GM12878 (cell line): ENCODE data around the gene CIAPIN1. TPM values are rescaled to one million over a fixed set of nuclear protein-coding genes. Genes with fewer than 3 reads are reported as not detected.

ENCODE experiments used
- ATAC-seq: fragments of 200-7000 bp; cut with Tn5 transposase; 3 replicates; pipeline ENCODE4 v1.9.1; 2020; ENCODE audit warnings: mild to moderate bottlenecking, moderate library complexity
- BruUV-seq: library from RNA; stranded (reverse); fragments of 400-500 nt; replicated peaks from 2 replicates; lab custom pipeline; 2021; lab: Mats Ljungman, UMichigan
- CTCF ChIA-PET: fragments of 300-600 bp; sonication (Branson Sonifier 250); formaldehyde crosslinking; extraction: SDS; loops from one replicate; lab custom pipeline; 2021; ENCODE audit warnings: inconsistent platforms; lab: Yijun Ruan, JAX
- POLR2A ChIA-PET: fragments of 350-600 bp; formaldehyde crosslinking; extraction: SDS; loops from one replicate; lab custom pipeline; 2021; ENCODE audit warnings: inconsistent platforms; lab: Charles Lee
- RAD21 ChIA-PET: fragments of 300-600 bp; sonication (Branson Sonifier 250); formaldehyde crosslinking; loops from one replicate; lab custom pipeline; 2023; ENCODE audit warnings: antibody characterized with exemption; ENCODE audit not compliant: unreplicated experiment; lab: Charles Lee
- SMC1A ChIA-PET: fragments of 300-600 bp; sonication (Branson Sonifier 250); formaldehyde crosslinking; loops from one replicate; lab custom pipeline; 2023; ENCODE audit not compliant: unreplicated experiment, uncharacterized antibody; lab: Charles Lee
- DNase-seq: peaks from one replicate; pipeline ENCODE4 v3.0.0-alpha.2; 2011; ENCODE audit warnings: low read depth, low spot score
- FAIRE-seq: peaks from 3 replicates; lab custom pipeline; 2011; peaks lifted over from hg19 to GRCh38; lab: Jason Lieb, UNC
- H2AFZ ChIP-seq: 2 replicates; pipeline ENCODE4 v1.6.0; 2011; ENCODE audit warnings: low read depth, low read length, control low read depth; ENCODE audit not compliant: control insufficient read depth
- H3K27ac ChIP-seq: 2 replicates; pipeline ENCODE4 v1.5.1; 2011; ENCODE audit warnings: control low read depth; ENCODE audit not compliant: control insufficient read depth, insufficient read depth
- H3K27me3 ChIP-seq, 2 experiments: replicated peaks in 1 of 2; 2 replicates each; pipeline versions ENCODE4 v1.6.0 to v1.6.1; 2011; ENCODE audit warnings: low read length in 1 of 2; ENCODE audit not compliant: control insufficient read depth in 2 of 2, insufficient read depth in 2 of 2
- H3K36me3 ChIP-seq, 2 experiments: 2 replicates each; pipeline ENCODE4 v1.5.1; 2011; ENCODE audit warnings: low read length in 1 of 2; ENCODE audit not compliant: control insufficient read depth in 2 of 2, insufficient read depth in 2 of 2
- H3K4me1 ChIP-seq: 2 replicates; pipeline ENCODE4 v1.6.1; 2011; ENCODE audit warnings: mild to moderate bottlenecking, low read length, moderate library complexity, mixed read lengths; ENCODE audit not compliant: control insufficient read depth, insufficient read depth
- H3K4me2 ChIP-seq: 2 replicates; pipeline ENCODE4 v1.6.0; 2011; ENCODE audit warnings: control low read depth; ENCODE audit not compliant: control insufficient read depth, insufficient read depth
- H3K4me3 ChIP-seq: fragments of 200-600 bp; sonication (generic); 2 replicates; pipeline ENCODE4 v1.5.1; 2016
- H3K79me2 ChIP-seq: 2 replicates; pipeline ENCODE4 v1.6.0; 2011; ENCODE audit warnings: low read length; ENCODE audit not compliant: control insufficient read depth, insufficient read depth
- H3K9ac ChIP-seq: 2 replicates; pipeline ENCODE4 v1.8.0; 2011; ENCODE audit warnings: low read length, control low read depth, mixed read lengths; ENCODE audit not compliant: control insufficient read depth, insufficient read depth
- H3K9me3 ChIP-seq: replicated peaks from 3 replicates; pipeline ENCODE4 v1.5.1; 2011; ENCODE audit warnings: mild to moderate bottlenecking, low read length; ENCODE audit not compliant: control insufficient read depth, insufficient read depth
- H4K20me1 ChIP-seq: 2 replicates; pipeline ENCODE4 v1.6.0; 2011; ENCODE audit not compliant: control insufficient read depth, insufficient read depth
- CBX3 ChIP-seq: fragments of 200-600 bp; sonication (generic); IDR thresholded peaks from 2 replicates; pipeline ENCODE4 v1.6.1; 2016; ENCODE audit warnings: low read depth, borderline replicate concordance
- WGBS: methylation state at CpG from one replicate; pipeline ENCODE4 v1.1.6; 2016; ENCODE audit warnings: low lambda C conversion rate; ENCODE audit not compliant: insufficient replicate concordance, insufficient coverage; ENCODE audit errors: missing lambda C conversion rate; 5-methylcytosine and 5-hydroxymethylcytosine counted together
- in situ Hi-C: fragments of 300-500 bp; cut with MboI; formaldehyde crosslinking; loops from 9 replicates; pipeline ENCODE4 v1.14.3; 2018; ENCODE audit warnings: mixed read lengths
- intact Hi-C: fragments of 100-400 bp; cut with micrococcal nuclease; formaldehyde crosslinking; loops from one replicate; pipeline ENCODE4 v1.14.2; 2022; ENCODE audit not compliant: unreplicated experiment
- polyA plus RNA-seq, 11 experiments: library from polyadenylated mRNA; depleted of rRNA in 4 of 11; unstranded in 6 of 11; stranded (reverse) in 5 of 11; fragments of >200 nt; fragmentation: Nextera tagmentation in 4 of 11; fragmentation: Illumina TruSeq in 1 of 11; extraction: Ambion mirVana in 4 of 11; extraction: Trizol in 1 of 11; gene quantifications; 1 replicate in 1 of 11; 2 replicates in 10 of 11; pipeline versions ENCODE4 v1.2.1 to v1.2.3, GENCODE V29; 2011 to 2016; ENCODE audit warnings: inconsistent platforms in 2 of 11, missing spikeins in 2 of 11, low read depth in 1 of 11
- total RNA-seq, 4 experiments: library from RNA; depleted of rRNA in 3 of 4; stranded (reverse); fragments of >200 nt in 3 of 4; fragmentation: Illumina TruSeq in 1 of 4; extraction: Trizol in 1 of 4; gene quantifications; 2 replicates each; pipeline versions ENCODE4 v1.2.1 to v1.2.3, GENCODE V29; 2013 to 2021
- TF ChIP-seq, protein P1 (sequence below): fragments of 450-650 bp; IDR thresholded peaks from 2 replicates; pipeline ENCODE4 v1.6.1; 2016; ENCODE audit warnings: mild to moderate bottlenecking

The CIAPIN1 gene
- total and polyA plus RNA-seq, 10 of the 15 experiments (the other 5 are each of a cell fraction or from before 2014, with no cell fraction given): 46.2 to 150 (median 54.3) TPM

DNA sequence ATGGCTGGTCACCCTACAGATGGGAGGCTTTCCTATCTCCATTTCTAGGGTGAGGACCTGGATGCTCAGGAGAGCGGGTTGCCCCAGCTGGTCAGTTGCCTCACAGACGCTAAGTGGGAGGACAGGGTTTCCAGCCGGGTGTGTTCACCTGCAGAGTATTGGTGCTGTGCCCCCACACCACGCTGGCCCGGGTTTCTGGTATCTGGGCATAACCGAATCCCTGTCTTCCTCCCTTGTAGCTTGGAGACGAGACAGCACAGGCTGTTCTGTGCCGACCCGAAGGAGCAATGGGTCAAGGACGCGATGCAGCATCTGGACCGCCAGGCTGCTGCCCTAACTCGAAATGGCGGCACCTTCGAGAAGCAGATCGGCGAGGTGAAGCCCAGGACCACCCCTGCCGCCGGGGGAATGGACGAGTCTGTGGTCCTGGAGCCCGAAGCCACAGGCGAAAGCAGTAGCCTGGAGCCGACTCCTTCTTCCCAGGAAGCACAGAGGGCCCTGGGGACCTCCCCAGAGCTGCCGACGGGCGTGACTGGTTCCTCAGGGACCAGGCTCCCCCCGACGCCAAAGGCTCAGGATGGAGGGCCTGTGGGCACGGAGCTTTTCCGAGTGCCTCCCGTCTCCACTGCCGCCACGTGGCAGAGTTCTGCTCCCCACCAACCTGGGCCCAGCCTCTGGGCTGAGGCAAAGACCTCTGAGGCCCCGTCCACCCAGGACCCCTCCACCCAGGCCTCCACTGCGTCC is 65.2 kb downstream of the CIAPIN1 start:
- no peaks in the 10 kb centered on the region for H3K36me3 ChIP-seq
- ChIA-PET SMC1A (interaction anchor here (0.6 to 2.8 kb wide), 9 partner anchors 9 to 232 kb away, joined by 3 to 22 read pairs (median 4); partner anchors contain the start of gene CCL17), POLR2A (interaction anchor here (0.8 kb wide), 1 partner anchor 23 kb away, joined by 3 read pairs; the partner anchor contains the start of gene CCL17), RAD21 (interaction anchor here (0.6 to 2.4 kb wide), 4 partner anchors 9 to 81 kb away, joined by 5 to 15 read pairs (median 5); partner anchors contain the start of gene CX3CL1)
- 88% methylated on average over 31 of the region's 35 CpGs for WGBS
- H3K27me3 ChIP-seq: no peaks in the 10 kb centered on the region
- peaks cover 58% of the 10 kb centered on the region for H3K4me1 ChIP-seq
- ATAC-seq: no peak
- no peak overlapping the region for H3K9ac ChIP-seq
- in situ Hi-C loops: no loop called here
- no peaks in the 10 kb centered on the region for H3K9me3 ChIP-seq
- BruUV-seq: no TSS peak
- TF ChIP-seq CBX3: no peak
- TF ChIP-seq, protein P1, sequence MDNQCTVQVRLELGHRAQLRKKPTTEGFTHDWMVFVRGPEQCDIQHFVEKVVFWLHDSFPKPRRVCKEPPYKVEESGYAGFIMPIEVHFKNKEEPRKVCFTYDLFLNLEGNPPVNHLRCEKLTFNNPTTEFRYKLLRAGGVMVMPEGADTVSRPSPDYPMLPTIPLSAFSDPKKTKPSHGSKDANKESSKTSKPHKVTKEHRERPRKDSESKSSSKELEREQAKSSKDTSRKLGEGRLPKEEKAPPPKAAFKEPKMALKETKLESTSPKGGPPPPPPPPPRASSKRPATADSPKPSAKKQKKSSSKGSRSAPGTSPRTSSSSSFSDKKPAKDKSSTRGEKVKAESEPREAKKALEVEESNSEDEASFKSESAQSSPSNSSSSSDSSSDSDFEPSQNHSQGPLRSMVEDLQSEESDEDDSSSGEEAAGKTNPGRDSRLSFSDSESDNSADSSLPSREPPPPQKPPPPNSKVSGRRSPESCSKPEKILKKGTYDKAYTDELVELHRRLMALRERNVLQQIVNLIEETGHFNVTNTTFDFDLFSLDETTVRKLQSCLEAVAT: peak; percentile 23; the same call in 1 of the 2 replicates
- TF ChIP-seq, all 136 proteins: peak for 1
- Histone ChIP-seq H3K4me2 (no peak overlapping the region; the same call in 1 of the 2 replicates), H2AFZ (no peak overlapping the region), H3K27ac (no peak overlapping the region), H4K20me1 (no peaks in the 10 kb centered on the region), H3K4me3 (no peak overlapping the region), H3K79me2 (no peaks in the 10 kb centered on the region)
- DNase-seq (no peak), FAIRE-seq (no peak)
- CTCF ChIA-PET: interaction anchor here (0.9 to 2.6 kb wide), 7 partner anchors 15 to 82 kb away, joined by 3 to 19 read pairs (median 4); no protein-coding TSS in a partner anchor
- intact Hi-C loops: no loop called here
